Activated naive CD4-positive, alpha-beta T cell treated with anti-CD3 and anti-CD28 coated beads for 36 hours (primary cell): Measurements from ENCODE around the gene RSPRY1. TPM values are rescaled to one million over a fixed set of nuclear protein-coding genes. Genes with fewer than 3 reads are reported as not detected.

Source experiments
- CTCF ChIA-PET: fragments of 350-600 bp; sonication (Branson Sonifier 250); formaldehyde crosslinking; loops from one replicate; lab custom pipeline; 2021; ENCODE audit warnings: antibody characterized with exemption; lab: Charles Lee
- DNase-seq: peaks from one replicate; pipeline ENCODE4 v3.0.0-alpha.2; 2020
- H3K27ac Mint-ChIP-seq: one replicate; pipeline ENCODE4 v1.8.0; 2021; ENCODE audit warnings: mild to moderate bottlenecking, mixed read lengths
- H3K27me3 Mint-ChIP-seq: one replicate; pipeline ENCODE4 v1.8.0; 2021; ENCODE audit warnings: low read depth, mixed read lengths
- H3K36me3 Mint-ChIP-seq: one replicate; pipeline ENCODE4 v1.8.0; 2021; ENCODE audit warnings: low read depth, mixed read lengths
- H3K4me1 Mint-ChIP-seq: one replicate; pipeline ENCODE4 v1.8.0; 2021; ENCODE audit warnings: low read depth, mixed read lengths
- H3K4me3 Mint-ChIP-seq: one replicate; pipeline ENCODE4 v1.8.0; 2021; ENCODE audit warnings: mild to moderate bottlenecking, moderate library complexity, mixed read lengths
- H3K9me3 Mint-ChIP-seq: one replicate; pipeline ENCODE4 v1.8.0; 2021; ENCODE audit warnings: mixed read lengths
- intact Hi-C: fragments of 100-400 bp; cut with micrococcal nuclease; formaldehyde crosslinking; loops from one replicate; pipeline ENCODE4 v1.15.1; 2023
- total RNA-seq, 2 experiments: library from RNA; stranded (reverse); gene quantifications; one replicate each; pipeline ENCODE4 v1.2.3, GENCODE V29; 2021

The RSPRY1 gene
- total RNA-seq, 2 experiments from 2014 or later = 25.7 to 28.7 TPM

DNA sequence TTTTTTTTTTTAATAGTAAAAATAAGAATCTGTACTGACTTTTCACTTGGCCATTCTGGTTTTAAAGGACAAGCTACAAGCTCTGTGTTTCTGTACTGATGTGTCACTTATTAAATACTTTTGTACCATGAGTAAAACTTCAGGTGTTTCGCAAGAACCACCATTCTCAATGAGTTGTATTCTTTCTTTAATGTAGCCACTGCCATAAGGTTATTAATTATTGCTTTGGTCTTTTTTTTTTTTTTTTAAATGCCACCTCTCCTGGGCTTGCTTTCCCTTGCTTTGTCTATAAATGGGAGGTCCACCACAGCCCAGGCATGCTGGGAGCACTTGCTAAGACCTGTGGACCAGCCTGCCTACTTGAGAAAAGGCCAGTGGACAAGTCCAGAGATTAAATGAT lies 67.3 kb downstream of the RSPRY1 start:
- no peak overlapping the region for H3K27ac Mint-ChIP-seq
- no peak for DNase-seq
- H3K27me3 Mint-ChIP-seq = no peaks in the 10 kb centered on the region
- CTCF ChIA-PET = interaction anchor here (0.7 kb wide), 1 partner anchor 356 kb away, joined by 7 read pairs; no protein-coding TSS in a partner anchor
- intact Hi-C loops = no loop called here
- no peaks in the 10 kb centered on the region for H3K9me3 Mint-ChIP-seq
- peaks cover 3% of the 10 kb centered on the region for H3K4me1 Mint-ChIP-seq
- peaks cover 16% of the 10 kb centered on the region for H3K36me3 Mint-ChIP-seq
- H3K4me3 Mint-ChIP-seq = no peak overlapping the region

DNA sequence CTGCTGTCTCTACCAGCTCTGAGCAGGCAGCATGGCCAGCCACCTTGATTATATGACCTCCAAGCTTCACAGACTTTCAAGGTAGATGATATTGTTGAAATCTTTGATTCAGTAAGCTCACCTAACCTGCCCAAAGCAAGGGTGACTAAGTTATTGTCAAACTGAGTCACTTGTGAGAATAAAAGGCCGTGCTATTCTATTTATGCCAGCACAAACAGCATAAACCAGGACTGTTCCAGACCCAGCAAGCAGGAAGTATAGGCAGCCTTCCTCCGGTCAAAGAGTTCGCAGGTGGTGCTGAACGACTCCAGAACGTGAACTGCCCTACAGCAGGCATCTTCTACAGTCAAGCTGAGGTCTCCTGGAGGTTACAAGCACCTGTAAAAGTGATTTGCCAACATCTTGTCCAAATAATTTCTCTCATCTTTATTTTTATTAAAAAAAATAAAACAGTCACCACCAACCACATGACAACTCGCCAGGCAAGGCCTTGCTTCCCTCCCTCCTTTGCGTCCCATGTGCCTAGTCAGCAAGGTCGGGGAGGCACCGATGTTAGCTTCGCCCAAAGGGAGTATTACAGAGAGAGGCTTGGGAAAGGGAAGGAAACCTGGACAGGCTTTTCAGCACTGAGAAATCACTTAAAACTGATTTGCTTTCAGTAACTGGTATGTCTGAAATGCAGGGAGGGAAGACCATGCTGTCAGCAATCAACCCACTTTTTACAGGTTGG lies 69.7 kb downstream of the RSPRY1 start:
- no peak overlapping the region for H3K4me3 Mint-ChIP-seq
- peaks cover 13% of the 10 kb centered on the region for H3K36me3 Mint-ChIP-seq
- H3K4me1 Mint-ChIP-seq = peaks cover 19% of the 10 kb centered on the region
- intact Hi-C loops = no loop called here
- H3K27ac Mint-ChIP-seq = peak overlapping the region; percentile 56
- no peaks in the 10 kb centered on the region for H3K27me3 Mint-ChIP-seq
- no peaks in the 10 kb centered on the region for H3K9me3 Mint-ChIP-seq
- no peak for DNase-seq
- CTCF ChIA-PET = interaction anchor here (1.1 to 1.4 kb wide), 2 partner anchors 10 to 162 kb away, joined by 3 to 5 read pairs; partner anchors contain the start of gene ARL2BP

DNA sequence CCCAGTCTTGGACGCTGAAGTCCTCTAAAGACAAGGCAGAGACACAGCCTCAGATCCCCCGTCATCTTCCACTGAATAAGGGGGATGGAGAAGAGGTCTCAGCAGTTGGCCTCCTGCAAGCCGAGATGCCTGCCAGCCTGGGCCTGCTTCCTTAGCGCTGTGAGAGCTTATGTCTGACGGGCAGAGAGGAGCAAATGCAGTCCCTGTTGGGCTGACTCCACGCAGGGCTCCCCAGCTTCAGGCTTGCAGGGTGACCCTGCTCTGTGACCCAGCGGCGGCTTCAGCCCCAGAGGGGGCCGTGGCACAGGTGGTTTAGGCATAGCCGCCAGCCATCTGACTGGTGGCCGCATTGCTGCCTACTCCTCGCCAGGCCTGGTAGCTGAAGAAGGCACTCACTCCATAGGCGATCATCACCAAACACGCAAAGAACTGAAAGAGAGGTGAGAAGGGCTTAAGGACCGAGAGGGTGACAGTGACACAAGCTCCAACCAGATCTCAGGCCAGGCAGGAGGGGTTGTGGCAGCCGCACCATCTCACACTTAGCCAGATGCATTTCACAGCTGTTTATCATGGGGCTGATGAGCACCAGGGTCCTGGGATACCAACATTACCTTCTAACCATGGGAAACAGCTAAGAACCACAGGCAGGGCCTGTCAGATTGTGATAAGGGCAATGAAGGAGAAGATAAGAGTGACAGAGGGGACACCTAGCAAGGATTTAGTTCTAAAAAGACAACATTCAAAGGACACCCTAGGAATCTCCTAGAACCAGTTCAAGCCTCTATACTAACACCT lies 70.7 kb downstream of the RSPRY1 start:
- intact Hi-C loops = no loop called here
- no peak for DNase-seq
- Mint-ChIP-seq H3K9me3 (no peaks in the 10 kb centered on the region), H3K36me3 (peaks cover 10% of the 10 kb centered on the region), H3K27ac (no peak overlapping the region), H3K4me3 (no peak overlapping the region), H3K27me3 (no peaks in the 10 kb centered on the region), H3K4me1 (peaks cover 20% of the 10 kb centered on the region)
- CTCF ChIA-PET = interaction anchor here (0.9 to 1.4 kb wide), 2 partner anchors 23 to 161 kb away, joined by 3 to 5 read pairs; no protein-coding TSS in a partner anchor

DNA sequence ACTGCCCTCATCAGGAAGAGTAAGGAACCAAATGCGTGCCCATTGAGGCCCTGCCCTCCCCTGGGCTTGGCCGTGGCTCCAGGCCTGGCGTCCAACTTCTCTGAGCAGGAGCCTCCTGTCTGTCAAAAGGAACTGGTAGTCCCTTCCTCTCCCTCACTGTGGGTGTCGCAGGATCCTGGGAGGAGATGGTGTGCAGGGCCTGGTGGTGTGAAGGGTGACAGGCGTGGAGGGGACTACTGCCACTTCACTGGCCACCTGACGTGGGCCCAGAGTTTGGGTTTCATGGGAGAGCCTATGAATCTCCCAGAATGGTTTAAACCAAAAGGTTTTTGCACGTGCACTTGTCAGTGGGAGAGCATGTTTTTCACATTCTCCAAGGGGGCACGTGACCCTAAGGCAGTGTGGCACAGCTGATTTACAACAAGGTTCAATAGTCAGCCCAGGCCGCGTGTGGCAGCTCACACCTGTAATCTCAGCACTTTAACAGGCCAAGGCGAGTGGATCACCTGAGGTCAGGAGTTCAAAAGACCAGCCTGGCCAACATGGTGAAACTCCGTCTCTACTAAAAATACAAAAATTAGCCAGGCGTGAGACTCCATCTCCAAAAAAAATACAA lies 71.4 kb downstream of the RSPRY1 start:
- Mint-ChIP-seq H3K4me1 (peaks cover 20% of the 10 kb centered on the region), H3K27me3 (no peaks in the 10 kb centered on the region), H3K4me3 (no peak overlapping the region), H3K9me3 (no peaks in the 10 kb centered on the region), H3K36me3 (peaks cover 5% of the 10 kb centered on the region), H3K27ac (no peak overlapping the region)
- intact Hi-C loops = no loop called here
- DNase-seq = no peak
- CTCF ChIA-PET = interaction anchor here (0.6 to 0.9 kb wide), 2 partner anchors 24 to 808 kb away, joined by 3 to 4 read pairs; no protein-coding TSS in a partner anchor

- Mint-ChIP-seq H3K4me3 (no peak overlapping the region), H3K27me3 (no peaks in the 10 kb centered on the region), H3K9me3 (no peaks in the 10 kb centered on the region), H3K4me1 (peaks cover 20% of the 10 kb centered on the region), H3K27ac (no peak overlapping the region), H3K36me3 (peaks cover 2% of the 10 kb centered on the region)
- intact Hi-C loops = no loop called here
- DNase-seq = no peak
- CTCF ChIA-PET = no interaction called here
Observed at GRCh38 chr16:57258226-57258909, 72.2 kb downstream of the RSPRY1 start.

GRCh38 chr16:57258910-57259475 lies 72.9 kb downstream of the RSPRY1 start:
- no peak for DNase-seq
- no peaks in the 10 kb centered on the region for H3K9me3 Mint-ChIP-seq
- CTCF ChIA-PET = interaction anchor here (0.7 kb wide), 2 partner anchors 8 to 130 kb away, joined by 3 to 6 read pairs; no protein-coding TSS in a partner anchor
- no peak overlapping the region for H3K27ac Mint-ChIP-seq
- no peak overlapping the region for H3K4me3 Mint-ChIP-seq
- intact Hi-C loops = no loop called here
- H3K27me3 Mint-ChIP-seq = no peaks in the 10 kb centered on the region
- peaks cover 2% of the 10 kb centered on the region for H3K36me3 Mint-ChIP-seq
- peaks cover 20% of the 10 kb centered on the region for H3K4me1 Mint-ChIP-seq

DNA sequence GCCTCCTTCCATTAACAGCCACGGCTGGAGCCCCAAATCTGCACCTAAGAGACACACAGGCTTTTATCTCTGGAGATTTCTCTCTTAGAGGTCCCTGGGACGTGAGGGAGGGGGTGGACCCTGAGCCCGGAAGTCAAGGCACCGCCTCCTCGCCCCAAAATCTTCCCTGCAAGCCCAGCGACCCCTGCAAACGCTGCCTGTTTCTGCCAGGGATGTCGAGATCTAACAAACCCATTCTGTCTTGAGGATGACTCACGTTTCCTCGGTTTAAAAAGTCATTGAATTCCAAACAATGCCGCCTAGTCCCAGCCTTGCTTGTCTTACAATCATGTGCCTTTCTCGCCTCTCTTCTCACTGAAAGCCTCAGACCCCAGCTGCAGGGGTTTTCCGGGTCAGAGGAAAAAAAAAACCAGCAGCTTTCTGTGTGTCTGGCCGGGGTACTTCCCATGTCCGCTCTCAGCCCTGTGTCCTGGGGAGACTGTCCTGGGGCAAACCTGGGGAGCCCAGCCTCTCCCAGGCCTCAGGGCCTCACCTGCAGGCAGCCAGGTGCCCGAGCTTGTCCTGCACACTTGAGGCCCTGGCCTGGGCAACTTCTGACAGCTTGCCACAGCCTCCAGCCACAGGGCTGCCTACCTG lies 74.3 kb downstream of the RSPRY1 start:
- peaks cover 30% of the 10 kb centered on the region for H3K4me1 Mint-ChIP-seq
- intact Hi-C loops = no loop called here
- H3K27ac Mint-ChIP-seq = peak overlapping the region; percentile 79
- CTCF ChIA-PET = interaction anchor here (0.5 kb wide), 1 partner anchor 118 kb away, joined by 3 read pairs; no protein-coding TSS in a partner anchor
- H3K27me3 Mint-ChIP-seq = no peaks in the 10 kb centered on the region
- DNase-seq = peak; percentile 57
- H3K36me3 Mint-ChIP-seq = peaks cover 2% of the 10 kb centered on the region
- no peaks in the 10 kb centered on the region for H3K9me3 Mint-ChIP-seq
- peak overlapping the region; percentile 34 for H3K4me3 Mint-ChIP-seq

GRCh38 chr16:57261806-57262205 lies 75.7 kb downstream of the RSPRY1 start:
- Mint-ChIP-seq H3K4me3 (no peak overlapping the region), H3K36me3 (no peaks in the 10 kb centered on the region), H3K9me3 (no peaks in the 10 kb centered on the region), H3K27me3 (no peaks in the 10 kb centered on the region), H3K27ac (no peak overlapping the region), H3K4me1 (peaks cover 43% of the 10 kb centered on the region)
- DNase-seq = peak; percentile 3
- CTCF ChIA-PET = no interaction called here
- intact Hi-C loops = no loop called here

DNA sequence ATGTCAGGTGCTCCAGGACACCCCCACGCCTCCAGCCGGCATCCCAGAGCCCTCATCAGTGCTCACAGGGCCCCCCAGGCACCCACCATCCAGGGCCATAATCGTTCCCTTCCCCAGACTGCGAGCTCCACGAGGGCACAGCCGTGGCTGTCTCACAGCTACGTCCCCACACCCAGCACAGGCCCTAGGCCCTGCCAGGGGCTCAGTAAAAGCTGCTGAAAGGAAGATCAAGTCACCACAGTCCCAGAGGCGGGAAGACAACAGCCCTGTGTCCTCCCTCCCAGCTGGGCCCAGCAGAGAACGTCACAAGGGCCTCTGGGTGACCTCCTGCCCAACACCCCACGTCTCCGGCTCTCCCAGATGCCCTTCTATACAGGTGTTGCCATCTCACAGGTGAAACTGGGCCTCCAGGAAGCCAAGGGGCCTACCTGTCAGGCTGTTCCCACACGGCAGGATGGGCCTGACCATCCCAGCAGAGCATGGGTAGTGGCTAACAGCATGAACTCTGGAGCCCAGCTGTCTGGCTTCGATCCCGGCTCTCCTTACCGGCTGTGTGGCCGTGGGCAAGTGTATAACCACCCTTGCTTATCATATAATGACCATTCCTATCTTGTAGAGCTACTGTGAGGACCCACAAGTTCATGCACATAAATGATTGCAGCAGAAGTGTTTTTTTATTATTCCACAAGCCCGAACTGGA lies 76.9 kb downstream of the RSPRY1 start:
- H3K27me3 Mint-ChIP-seq = no peaks in the 10 kb centered on the region
- no peak overlapping the region for H3K27ac Mint-ChIP-seq
- intact Hi-C loops = no loop called here
- peak; percentile 3 for DNase-seq
- CTCF ChIA-PET = no interaction called here
- H3K4me1 Mint-ChIP-seq = peaks cover 55% of the 10 kb centered on the region
- H3K36me3 Mint-ChIP-seq = no peaks in the 10 kb centered on the region
- no peak overlapping the region for H3K4me3 Mint-ChIP-seq
- no peaks in the 10 kb centered on the region for H3K9me3 Mint-ChIP-seq

GRCh38 chr16:57263541-57264351 lies 77.6 kb downstream of the RSPRY1 start:
- H3K36me3 Mint-ChIP-seq = no peaks in the 10 kb centered on the region
- H3K27ac Mint-ChIP-seq = no peak overlapping the region
- no peaks in the 10 kb centered on the region for H3K9me3 Mint-ChIP-seq
- peaks cover 60% of the 10 kb centered on the region for H3K4me1 Mint-ChIP-seq
- CTCF ChIA-PET = no interaction called here
- peak; percentile 3 for DNase-seq
- no peaks in the 10 kb centered on the region for H3K27me3 Mint-ChIP-seq
- H3K4me3 Mint-ChIP-seq = no peak overlapping the region
- intact Hi-C loops = no loop called here
